Measurements from ENCODE around the gene RSKR. TPM values are rescaled to one million over a fixed set of nuclear protein-coding genes. Genes with fewer than 3 reads are reported as not detected.

Gene RSKR
- total RNA-seq, 1 experiment from 2014 or later = 21.7 TPM

GRCh38 chr17:28623696-28624095 is 9.7 kb upstream of the RSKR start:
- ChIA-PET POLR2A (ENCODE audit: unreplicated experiment) (no interaction called here), CTCF (no interaction called here)
- BruUV-seq (replicated peaks) = no TSS peak

GRCh38 chr17:28622186-28622585 is 8.2 kb upstream of the RSKR start:
- H3K4me1 ChIP-seq (replicated peaks; ENCODE audit: insufficient read depth) = no peaks in the 10 kb centered on the region
- peaks cover 29% of the 10 kb centered on the region for H3K36me3 ChIP-seq (ENCODE audit: low read depth)
- no peaks in the 10 kb centered on the region for H3K9me3 ChIP-seq (ENCODE audit: insufficient read depth, low read depth)
- H3K9me2 ChIP-seq (ENCODE audit: insufficient read depth) = no peaks in the 10 kb centered on the region
- no peaks in the 10 kb centered on the region for H3K79me2 ChIP-seq (ENCODE audit: low read depth)
- ChIA-PET POLR2A (ENCODE audit: unreplicated experiment) (no interaction called here), CTCF (no interaction called here)
- no peak overlapping the region for H3K4me3 ChIP-seq
- no peak for DNase-seq
- TF ChIP-seq CTCF (conservative IDR thresholded peaks at IDR 0.05) (no peak), EZH2 (IDR thresholded peaks at IDR 0.05; ENCODE audit: low read depth) (no peak)
- intact Hi-C loops (cut with micrococcal nuclease; ENCODE audit: unreplicated experiment) = no loop called here
- H3K4me2 ChIP-seq = no peak overlapping the region
- H2AFZ ChIP-seq = no peak overlapping the region
- H4K20me1 ChIP-seq (ENCODE audit: insufficient read depth) = no peaks in the 10 kb centered on the region; the same call in 1 of the 2 replicates
- H3F3A ChIP-seq (ENCODE audit: insufficient read depth, low read depth) = no peaks in the 10 kb centered on the region
- BruUV-seq (replicated peaks) = no TSS peak
- H3K27me3 ChIP-seq (ENCODE audit: insufficient read depth, low read depth) = no peaks in the 10 kb centered on the region
- H3K27ac ChIP-seq = no peak overlapping the region

More at GRCh38 chr17:28623696-28624095, 9.7 kb upstream of the RSKR start:
- TF ChIP-seq CTCF (conservative IDR thresholded peaks at IDR 0.05) = no peak
- TF ChIP-seq EZH2 (IDR thresholded peaks at IDR 0.05; ENCODE audit: low read depth) = no peak
- Histone ChIP-seq H3K4me1 (replicated peaks; ENCODE audit: insufficient read depth) (no peaks in the 10 kb centered on the region), H3K4me3 (no peak overlapping the region), H3K27ac (no peak overlapping the region), H3K9me3 (ENCODE audit: insufficient read depth, low read depth) (no peaks in the 10 kb centered on the region), H3K9me2 (ENCODE audit: insufficient read depth) (no peaks in the 10 kb centered on the region), H3F3A (ENCODE audit: insufficient read depth, low read depth) (no peaks in the 10 kb centered on the region), H3K79me2 (ENCODE audit: low read depth) (no peaks in the 10 kb centered on the region), H4K20me1 (ENCODE audit: insufficient read depth) (no peaks in the 10 kb centered on the region; the same call in 1 of the 2 replicates), H2AFZ (no peak overlapping the region), H3K4me2 (no peak overlapping the region), H3K27me3 (ENCODE audit: insufficient read depth, low read depth) (no peaks in the 10 kb centered on the region), H3K36me3 (ENCODE audit: low read depth) (peaks cover 26% of the 10 kb centered on the region)
- no peak for DNase-seq
- intact Hi-C loops (cut with micrococcal nuclease; ENCODE audit: unreplicated experiment) = no loop called here

- Histone ChIP-seq H3F3A (ENCODE audit: insufficient read depth, low read depth) (no peaks in the 10 kb centered on the region), H3K4me1 (replicated peaks; ENCODE audit: insufficient read depth) (no peaks in the 10 kb centered on the region), H3K4me3 (no peak overlapping the region), H3K4me2 (no peak overlapping the region), H3K27me3 (ENCODE audit: insufficient read depth, low read depth) (no peaks in the 10 kb centered on the region), H3K9me2 (ENCODE audit: insufficient read depth) (no peaks in the 10 kb centered on the region), H2AFZ (no peak overlapping the region), H3K79me2 (ENCODE audit: low read depth) (no peaks in the 10 kb centered on the region), H3K27ac (no peak overlapping the region), H3K9me3 (ENCODE audit: insufficient read depth, low read depth) (no peaks in the 10 kb centered on the region), H4K20me1 (ENCODE audit: insufficient read depth) (no peaks in the 10 kb centered on the region; the same call in 1 of the 2 replicates), H3K36me3 (ENCODE audit: low read depth) (peaks cover 40% of the 10 kb centered on the region)
- intact Hi-C loops (cut with micrococcal nuclease; ENCODE audit: unreplicated experiment) = no loop called here
- no peak for DNase-seq
- ChIA-PET CTCF (no interaction called here), POLR2A (ENCODE audit: unreplicated experiment) (no interaction called here)
- TF ChIP-seq EZH2 (IDR thresholded peaks at IDR 0.05; ENCODE audit: low read depth) (no peak), CTCF (conservative IDR thresholded peaks at IDR 0.05) (no peak)
- BruUV-seq (replicated peaks) = no TSS peak
Measured at GRCh38 chr17:28620010-28620409, 6.0 kb upstream of the RSKR start.

Data from PC-9 (cell line).